GM18526 (cell line): ENCODE results near the gene SYNDIG1.

Experiments used
- POLR2A ChIP-seq: IDR thresholded peaks from 3 replicates; pipeline ENCODE4 v1.6.1; 2011; ENCODE audit not compliant: insufficient read length; ENCODE audit errors: extremely low read depth

Gene SYNDIG1

GRCh38 chr20:24456398-24456781, 13.0 kb upstream of the SYNDIG1 start:
- no peak for TF ChIP-seq POLR2A

GRCh38 chr20:24458436-24458835, 11.0 kb upstream of the SYNDIG1 start:
- TF ChIP-seq POLR2A, result no peak

- TF ChIP-seq POLR2A, result no peak
Observed at GRCh38 chr20:24459733-24460132, 9.7 kb upstream of the SYNDIG1 start.

- TF ChIP-seq POLR2A, result no peak
Observed at GRCh38 chr20:24460712-24461111, 8.7 kb upstream of the SYNDIG1 start.

- no peak for TF ChIP-seq POLR2A
Observed at GRCh38 chr20:24461848-24462247, 7.6 kb upstream of the SYNDIG1 start.

- no peak for TF ChIP-seq POLR2A
Observed at GRCh38 chr20:24462460-24463010, 6.9 kb upstream of the SYNDIG1 start.

GRCh38 chr20:24465159-24465558, 4.3 kb upstream of the SYNDIG1 start:
- no peak for TF ChIP-seq POLR2A

- no peak for TF ChIP-seq POLR2A
Observed at GRCh38 chr20:24465730-24466129, 3.7 kb upstream of the SYNDIG1 start.

- no peak for TF ChIP-seq POLR2A
Observed at GRCh38 chr20:24468401-24469115, 871 bp upstream of the SYNDIG1 start.

- TF ChIP-seq POLR2A, result no peak
Observed at GRCh38 chr20:24469894-24470745, 691 bp downstream of the SYNDIG1 start.

- no peak for TF ChIP-seq POLR2A
Observed at GRCh38 chr20:24470746-24471582, 1.5 kb downstream of the SYNDIG1 start.

- TF ChIP-seq POLR2A, result no peak
Observed at GRCh38 chr20:24472426-24472825, 3.0 kb downstream of the SYNDIG1 start.

GRCh38 chr20:24473435-24474223, 4.2 kb downstream of the SYNDIG1 start:
- TF ChIP-seq POLR2A, result no peak

- TF ChIP-seq POLR2A, result no peak
Observed at GRCh38 chr20:24477831-24478547, 8.6 kb downstream of the SYNDIG1 start.
